Sigmoid colon (tissue), 3 donors: ENCODE measurements around the gene SDR9C7.

Experiments used
- CTCF ChIP-seq, 4 experiments: fragments of 450-650 bp in 3 of 4; fragments of 200-600 bp in 1 of 4; IDR thresholded peaks; one replicate each; pipeline ENCODE4 v1.5.1; 2016 to 2019; ENCODE audit warnings: antibody characterized with exemption in 4 of 4, mild to moderate bottlenecking in 3 of 4, moderate library complexity in 2 of 4
- POLR2A ChIP-seq, 2 donors: fragments of 450-650 bp; IDR thresholded peaks; one replicate each; pipeline ENCODE4 v1.6.1; 2016; ENCODE audit warnings: antibody characterized with exemption in 2 of 2, mild to moderate bottlenecking in 2 of 2, moderate library complexity in 2 of 2

GRCh38 chr12:56903374-56903773 lies 30.8 kb downstream of the SDR9C7 start:
- no peak for TF ChIP-seq CTCF (IDR thresholded peaks at IDR 0.05)
- no peak for TF ChIP-seq POLR2A (IDR thresholded peaks at IDR 0.05)
